ENCODE results near the gene ZFHX3. TPM values are rescaled to one million over a fixed set of nuclear protein-coding genes. Genes with fewer than 3 reads are reported as not detected.

Gene ZFHX3
- total and polyA plus RNA-seq, 10 of the 15 experiments (the other 5 are each of a cell fraction or from before 2014, with no cell fraction given): 0.68 to 8.6 (median 2.0) TPM

DNA sequence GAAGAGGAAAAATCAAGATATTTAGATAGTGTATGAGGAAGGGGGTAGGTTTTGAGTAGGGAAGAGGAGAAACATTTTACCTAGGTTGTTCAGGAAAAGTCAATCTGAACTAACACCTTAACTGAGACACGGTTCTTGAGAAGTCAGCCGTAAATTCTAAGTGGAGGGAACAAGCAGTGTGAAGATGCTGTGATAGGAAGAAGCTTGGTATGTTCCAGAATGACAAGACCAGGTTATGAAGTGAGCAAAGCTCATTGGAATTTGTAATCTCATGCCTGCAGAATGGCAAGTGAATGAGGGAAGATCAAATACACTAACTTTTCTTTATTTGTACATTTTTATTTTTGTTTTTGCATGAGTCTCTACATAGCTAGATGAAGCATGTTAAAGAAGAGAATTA, 307.6 kb downstream of the ZFHX3 start:
- SMC1A ChIA-PET (ENCODE audit: uncharacterized antibody, unreplicated experiment): interaction anchor here (1.4 kb wide), 1 partner anchor 12 kb away, joined by 3 read pairs; no protein-coding TSS in a partner anchor
- CTCF ChIA-PET: interaction anchor here (1.3 kb wide), 1 partner anchor 11 kb away, joined by 3 read pairs; no protein-coding TSS in a partner anchor
- H3K79me2 ChIP-seq (ENCODE audit: control insufficient read depth, insufficient read depth, low read length): no peaks in the 10 kb centered on the region
- H3K4me2 ChIP-seq (ENCODE audit: control insufficient read depth, insufficient read depth): no peak overlapping the region
- in situ Hi-C loops (cut with MboI): no loop called here
- H4K20me1 ChIP-seq (ENCODE audit: control insufficient read depth, insufficient read depth): no peaks in the 10 kb centered on the region
- no peak overlapping the region for H3K9ac ChIP-seq (ENCODE audit: control insufficient read depth, insufficient read depth, low read length)
- H3K4me3 ChIP-seq: no peak overlapping the region
- ATAC-seq (no peak), DNase-seq (ENCODE audit: low read depth, low spot score) (no peak), FAIRE-seq (no peak)
- H3K27me3 ChIP-seq (replicated peaks in 1 of 2; ENCODE audit: control insufficient read depth in 2 of 2, insufficient read depth in 2 of 2, low read length in 1 of 2): no peaks in the 10 kb centered on the region
- no peak overlapping the region for H3K27ac ChIP-seq (ENCODE audit: control insufficient read depth, insufficient read depth)
- intact Hi-C loops (cut with micrococcal nuclease; ENCODE audit: unreplicated experiment): no loop called here
- BruUV-seq (replicated peaks): no TSS peak
- no peaks in the 10 kb centered on the region for H3K9me3 ChIP-seq (replicated peaks; ENCODE audit: control insufficient read depth, insufficient read depth, low read length)
- no peaks in the 10 kb centered on the region for H3K36me3 ChIP-seq (ENCODE audit: control insufficient read depth in 2 of 2, insufficient read depth in 2 of 2, low read length in 1 of 2)
- peaks cover 11% of the 10 kb centered on the region; the same call in 1 of the 2 replicates for H3K4me1 ChIP-seq (ENCODE audit: control insufficient read depth, insufficient read depth, low read length)
- POLR2A ChIA-PET: no interaction called here
- 97% methylated on average over 2 of the region's 2 CpGs for WGBS (ENCODE audit: insufficient coverage, insufficient replicate concordance, low lambda C conversion rate, missing lambda C conversion rate)
- TF ChIP-seq, protein P1, sequence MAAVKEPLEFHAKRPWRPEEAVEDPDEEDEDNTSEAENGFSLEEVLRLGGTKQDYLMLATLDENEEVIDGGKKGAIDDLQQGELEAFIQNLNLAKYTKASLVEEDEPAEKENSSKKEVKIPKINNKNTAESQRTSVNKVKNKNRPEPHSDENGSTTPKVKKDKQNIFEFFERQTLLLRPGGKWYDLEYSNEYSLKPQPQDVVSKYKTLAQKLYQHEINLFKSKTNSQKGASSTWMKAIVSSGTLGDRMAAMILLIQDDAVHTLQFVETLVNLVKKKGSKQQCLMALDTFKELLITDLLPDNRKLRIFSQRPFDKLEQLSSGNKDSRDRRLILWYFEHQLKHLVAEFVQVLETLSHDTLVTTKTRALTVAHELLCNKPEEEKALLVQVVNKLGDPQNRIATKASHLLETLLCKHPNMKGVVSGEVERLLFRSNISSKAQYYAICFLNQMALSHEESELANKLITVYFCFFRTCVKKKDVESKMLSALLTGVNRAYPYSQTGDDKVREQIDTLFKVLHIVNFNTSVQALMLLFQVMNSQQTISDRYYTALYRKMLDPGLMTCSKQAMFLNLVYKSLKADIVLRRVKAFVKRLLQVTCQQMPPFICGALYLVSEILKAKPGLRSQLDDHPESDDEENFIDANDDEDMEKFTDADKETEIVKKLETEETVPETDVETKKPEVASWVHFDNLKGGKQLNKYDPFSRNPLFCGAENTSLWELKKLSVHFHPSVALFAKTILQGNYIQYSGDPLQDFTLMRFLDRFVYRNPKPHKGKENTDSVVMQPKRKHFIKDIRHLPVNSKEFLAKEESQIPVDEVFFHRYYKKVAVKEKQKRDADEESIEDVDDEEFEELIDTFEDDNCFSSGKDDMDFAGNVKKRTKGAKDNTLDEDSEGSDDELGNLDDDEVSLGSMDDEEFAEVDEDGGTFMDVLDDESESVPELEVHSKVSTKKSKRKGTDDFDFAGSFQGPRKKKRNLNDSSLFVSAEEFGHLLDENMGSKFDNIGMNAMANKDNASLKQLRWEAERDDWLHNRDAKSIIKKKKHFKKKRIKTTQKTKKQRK (IDR thresholded peaks at IDR 0.05; ENCODE audit: low read depth, low read length): no peak
- TF ChIP-seq, protein P2, sequence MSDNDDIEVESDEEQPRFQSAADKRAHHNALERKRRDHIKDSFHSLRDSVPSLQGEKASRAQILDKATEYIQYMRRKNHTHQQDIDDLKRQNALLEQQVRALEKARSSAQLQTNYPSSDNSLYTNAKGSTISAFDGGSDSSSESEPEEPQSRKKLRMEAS (IDR thresholded peaks at IDR 0.05; ENCODE audit: low read depth, low read length): no peak
- TF ChIP-seq POLR2AphosphoS2 (IDR thresholded peaks at IDR 0.05; ENCODE audit: low read depth, low read length): no peak
- TF ChIP-seq ATF7 (IDR thresholded peaks at IDR 0.05; ENCODE audit: low read depth): no peak
- TF ChIP-seq MTA2 (IDR thresholded peaks at IDR 0.05; ENCODE audit: low read depth): no peak
- TF ChIP-seq NFXL1 (IDR thresholded peaks at IDR 0.05; ENCODE audit: borderline replicate concordance): no peak
- TF ChIP-seq KDM1A (IDR thresholded peaks at IDR 0.05; ENCODE audit: borderline replicate concordance): no peak
- TF ChIP-seq RAD21 (IDR thresholded peaks at IDR 0.05; ENCODE audit: insufficient read depth, low read depth, low read length): no peak
- TF ChIP-seq, protein P3, sequence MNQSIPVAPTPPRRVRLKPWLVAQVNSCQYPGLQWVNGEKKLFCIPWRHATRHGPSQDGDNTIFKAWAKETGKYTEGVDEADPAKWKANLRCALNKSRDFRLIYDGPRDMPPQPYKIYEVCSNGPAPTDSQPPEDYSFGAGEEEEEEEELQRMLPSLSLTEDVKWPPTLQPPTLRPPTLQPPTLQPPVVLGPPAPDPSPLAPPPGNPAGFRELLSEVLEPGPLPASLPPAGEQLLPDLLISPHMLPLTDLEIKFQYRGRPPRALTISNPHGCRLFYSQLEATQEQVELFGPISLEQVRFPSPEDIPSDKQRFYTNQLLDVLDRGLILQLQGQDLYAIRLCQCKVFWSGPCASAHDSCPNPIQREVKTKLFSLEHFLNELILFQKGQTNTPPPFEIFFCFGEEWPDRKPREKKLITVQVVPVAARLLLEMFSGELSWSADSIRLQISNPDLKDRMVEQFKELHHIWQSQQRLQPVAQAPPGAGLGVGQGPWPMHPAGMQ (IDR thresholded peaks at IDR 0.05; ENCODE audit: borderline replicate concordance): no peak
- TF ChIP-seq, protein P4, sequence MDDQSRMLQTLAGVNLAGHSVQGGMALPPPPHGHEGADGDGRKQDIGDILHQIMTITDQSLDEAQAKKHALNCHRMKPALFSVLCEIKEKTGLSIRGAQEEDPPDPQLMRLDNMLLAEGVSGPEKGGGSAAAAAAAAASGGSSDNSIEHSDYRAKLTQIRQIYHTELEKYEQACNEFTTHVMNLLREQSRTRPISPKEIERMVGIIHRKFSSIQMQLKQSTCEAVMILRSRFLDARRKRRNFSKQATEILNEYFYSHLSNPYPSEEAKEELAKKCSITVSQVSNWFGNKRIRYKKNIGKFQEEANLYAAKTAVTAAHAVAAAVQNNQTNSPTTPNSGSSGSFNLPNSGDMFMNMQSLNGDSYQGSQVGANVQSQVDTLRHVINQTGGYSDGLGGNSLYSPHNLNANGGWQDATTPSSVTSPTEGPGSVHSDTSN (IDR thresholded peaks at IDR 0.05; ENCODE audit: insufficient replicate concordance, low read depth, low read length): no peak
- no peak for TF ChIP-seq PML (IDR thresholded peaks at IDR 0.05; ENCODE audit: low read length)
- H2AFZ ChIP-seq (ENCODE audit: control insufficient read depth, low read depth, low read length): no peak overlapping the region
- RAD21 ChIA-PET (ENCODE audit: unreplicated experiment): no interaction called here
